K562 (cell line): ENCODE measurements around the gene ERN1. TPM values are rescaled to one million over a fixed set of nuclear protein-coding genes. Genes with fewer than 3 reads are reported as not detected.

ENCODE experiments used
- ATAC-seq: fragments of 200-7000 bp; cut with Tn5 transposase; 3 replicates; pipeline ENCODE4 v1.9.1; 2020; ENCODE audit warnings: moderate library complexity
- BruUV-seq: library from RNA; stranded (reverse); fragments of 400-500 nt; replicated peaks from 2 replicates; lab custom pipeline; 2021; lab: Mats Ljungman, UMichigan
- CTCF ChIA-PET: fragments of 300-600 bp; formaldehyde crosslinking; extraction: SDS; loops from one replicate; lab custom pipeline; 2021; ENCODE audit warnings: low intra/inter-chr PET ratio; lab: Yijun Ruan, JAX
- POLR2A ChIA-PET: fragments of 300-600, 350-650 bp; sonication (Branson Sonifier 250); formaldehyde crosslinking; extraction: SDS; loops from one replicate; lab custom pipeline; 2021; ENCODE audit warnings: antibody characterized with exemption, inconsistent platforms; lab: Yijun Ruan, JAX
- DNase-seq, 4 experiments: peaks; one replicate each; pipeline versions ENCODE4 v3.0.0 to v3.0.0-alpha.2; 2011 to 2018; ENCODE audit warnings: low spot score in 3 of 4, mixed read lengths in 3 of 4; ENCODE audit errors: extremely low read depth in 1 of 4
- FAIRE-seq: peaks from 2 replicates; lab custom pipeline; 2011; peaks lifted over from hg19 to GRCh38; lab: Jason Lieb, UNC
- H2AFZ ChIP-seq: 2 replicates; pipeline ENCODE4 v1.6.0; 2011; ENCODE audit warnings: low read depth, low read length, control low read depth, inconsistent platforms
- H3K27ac ChIP-seq: fragments of 200-600 bp; 3 replicates; pipeline ENCODE4 v1.8.0; 2011; ENCODE audit warnings: low read depth, mild to moderate bottlenecking, control low read depth, inconsistent platforms, low read length, moderate library complexity, mixed read lengths; ENCODE audit errors: extremely low read depth
- H3K27me3 ChIP-seq, 2 experiments: fragments of 300-600 bp in 1 of 2; 2 replicates in 1 of 2; 3 replicates in 1 of 2; pipeline versions ENCODE4 v1.6.0 to v1.8.0; 2011; ENCODE audit warnings: inconsistent platforms in 2 of 2, low read length in 2 of 2, mild to moderate bottlenecking in 1 of 2, mixed read lengths in 1 of 2, moderate library complexity in 1 of 2; ENCODE audit not compliant: control insufficient read depth in 2 of 2, insufficient read depth in 2 of 2
- H3K36me3 ChIP-seq: fragments of 300-600 bp; 3 replicates; pipeline ENCODE4 v1.8.0; 2011; ENCODE audit warnings: mild to moderate bottlenecking, low read length, inconsistent platforms; ENCODE audit not compliant: control insufficient read depth, insufficient read depth
- H3K4me1 ChIP-seq, 2 experiments: fragments of 200-600 bp in 1 of 2; replicated peaks in 1 of 2; 2 replicates in 1 of 2; 3 replicates in 1 of 2; pipeline versions ENCODE4 v1.5.1 to v1.8.0; 2011; ENCODE audit warnings: inconsistent platforms in 2 of 2, low read length in 2 of 2, mild to moderate bottlenecking in 1 of 2, mixed read lengths in 1 of 2, moderate library complexity in 1 of 2; ENCODE audit not compliant: control insufficient read depth in 2 of 2, insufficient read depth in 2 of 2
- H3K4me2 ChIP-seq: 2 replicates; pipeline ENCODE4 v1.6.1; 2011; ENCODE audit warnings: low read length, control low read depth, inconsistent platforms, mixed read lengths; ENCODE audit not compliant: insufficient read depth
- H3K4me3 ChIP-seq: fragments of 200-600 bp; sonication (generic), shearing (Covaris generic); 2 replicates; pipeline ENCODE4 v1.5.1; 2016; ENCODE audit warnings: control low read depth, inconsistent platforms
- H3K79me2 ChIP-seq: fragments of 200-600 bp; 3 replicates; pipeline ENCODE4 v1.8.0; 2011; ENCODE audit warnings: low read length, inconsistent platforms; ENCODE audit not compliant: control insufficient read depth, insufficient read depth
- H3K9ac ChIP-seq, 2 experiments: 2 replicates each; pipeline versions ENCODE4 v1.6.0 to v1.6.1; 2011; ENCODE audit warnings: low read depth in 2 of 2, low read length in 2 of 2, control low read depth in 1 of 2, inconsistent platforms in 1 of 2, mild to moderate bottlenecking in 1 of 2, mixed read lengths in 1 of 2; ENCODE audit not compliant: insufficient read depth in 1 of 2
- H3K9me1 ChIP-seq: one replicate; pipeline ENCODE4 v1.6.0; 2011; ENCODE audit warnings: inconsistent platforms, mild to moderate bottlenecking, low read length, moderate library complexity; ENCODE audit not compliant: control insufficient read depth, insufficient read depth
- H3K9me3 ChIP-seq: replicated peaks from 2 replicates; pipeline ENCODE4 v1.5.1; 2011; ENCODE audit warnings: low read depth, low read length, inconsistent platforms; ENCODE audit not compliant: control insufficient read depth, insufficient read depth
- H4K20me1 ChIP-seq: replicated peaks from 2 replicates; pipeline ENCODE4 v1.6.1; 2011; ENCODE audit warnings: low read length, inconsistent platforms, mixed read lengths; ENCODE audit not compliant: control insufficient read depth, insufficient read depth
- CEBPB ChIP-seq: fragments of 450-650 bp; IDR thresholded peaks from 2 replicates; pipeline ENCODE4 v1.6.1; 2016; ENCODE audit warnings: missing genetic modification characterization, missing compliant biosample characterization
- CREBBP ChIP-seq: IDR thresholded peaks from one replicate; pipeline ENCODE4 v1.6.1; 2012; ENCODE audit warnings: low read depth, mild to moderate bottlenecking, control low read depth, inconsistent platforms, low read length
- MXI1 ChIP-seq: IDR thresholded peaks from 2 replicates; pipeline ENCODE4 v1.6.1; 2011; ENCODE audit warnings: low read depth, mild to moderate bottlenecking, improper control_type of control experiment, low read length
- NCOR1 ChIP-seq: fragments of 450-650 bp; IDR thresholded peaks from 2 replicates; pipeline ENCODE4 v1.6.1; 2016; ENCODE audit warnings: mild to moderate bottlenecking, moderate library complexity
- RB1 ChIP-seq: fragments of 450-650 bp; IDR thresholded peaks from 2 replicates; pipeline ENCODE4 v1.6.1; 2017; ENCODE audit warnings: low read depth, mild to moderate bottlenecking
- RHOXF2B ChIP-seq: fragments of 250-450 bp; sonication (Bioruptor Pico); conservative IDR thresholded peaks from 2 replicates; pipeline ENCODE4 v1.5.1; 2021
- TBL1XR1 ChIP-seq, 2 experiments: IDR thresholded peaks; 2 replicates each; pipeline ENCODE4 v1.6.1; 2012; ENCODE audit warnings: improper control_type of control experiment in 2 of 2, low read length in 2 of 2, mild to moderate bottlenecking in 1 of 2
- ZBTB43 ChIP-seq: sonication (generic); formaldehyde crosslinking; IDR thresholded peaks from 2 replicates; pipeline ENCODE4 v1.8.0; 2023; ENCODE audit warnings: mild to moderate bottlenecking, missing genetic modification reagents
- ZMIZ1 ChIP-seq, 2 experiments: fragments of 150-350 bp in 1 of 2; IDR thresholded peaks; 2 replicates each; pipeline ENCODE4 v1.6.1; 2012 to 2016; ENCODE audit warnings: low read depth in 2 of 2, low read length in 2 of 2, mild to moderate bottlenecking in 1 of 2, moderate library complexity in 1 of 2
- ZNF584 ChIP-seq: fragments of 200-800 bp; sonication (Bioruptor generic); IDR thresholded peaks from 2 replicates; pipeline ENCODE4 v1.6.1; 2016; ENCODE audit warnings: low read depth, mild to moderate bottlenecking, missing genetic modification characterization, missing compliant biosample characterization
- WGBS: fragments of 100-300 bp; shearing (Covaris generic); methylation state at CpG from one replicate; pipeline ENCODE4 v1.1.6; 2016; ENCODE audit warnings: low coverage, mixed read lengths; ENCODE audit not compliant: insufficient coverage; ENCODE audit errors: missing lambda C conversion rate; 5-methylcytosine and 5-hydroxymethylcytosine counted together
- in situ Hi-C: fragments of 300-500 bp; cut with MboI; formaldehyde crosslinking; loops from 4 replicates; pipeline ENCODE4 v1.15.0; 2018; ENCODE audit warnings: inconsistent platforms, mixed read lengths
- intact Hi-C: fragments of 100-400 bp; cut with micrococcal nuclease; formaldehyde crosslinking; loops from 2 replicates; pipeline ENCODE4 v1.14.2; 2022
- polyA plus RNA-seq, 8 experiments: library from polyadenylated mRNA; depleted of rRNA in 4 of 8; stranded (reverse) in 5 of 8; unstranded in 3 of 8; fragments of >200 nt; fragmentation: Nextera tagmentation in 2 of 8; fragmentation: Illumina TruSeq in 1 of 8; extraction: Ambion mirVana in 2 of 8; extraction: Trizol in 1 of 8; gene quantifications; 2 replicates each; pipeline versions ENCODE4 v1.2.1 to v1.2.3, GENCODE V29; 2011 to 2014; ENCODE audit warnings: inconsistent platforms in 1 of 8, missing spikeins in 1 of 8
- total RNA-seq, 7 experiments: library from RNA; depleted of rRNA in 6 of 7; stranded (reverse); fragments of >200 nt in 6 of 7; fragmentation: Illumina TruSeq in 2 of 7; extraction: Trizol in 2 of 7; gene quantifications; 2 replicates each; pipeline versions ENCODE4 v1.2.1 to v1.2.3, GENCODE V29; 2011 to 2021; ENCODE audit warnings: low replicate concordance in 1 of 7

The ERN1 gene
- total and polyA plus RNA-seq, 9 of the 15 experiments (the other 6 are each of a cell fraction or from before 2014, with no cell fraction given): 2.1 to 22.5 (median 7.3) TPM

- peak; percentile 16 for ATAC-seq
- Histone ChIP-seq H3K36me3 (peaks cover 60% of the 10 kb centered on the region), H3K27ac (peak overlapping the region; percentile 93), H3K27me3 (no peaks in the 10 kb centered on the region), H3K4me1 (peaks cover 9 to 18% of the 10 kb centered on the region in 2 experiments; a peak in 4 of 5 replicates), H3K4me2 (peak overlapping the region; percentile 87), H3K4me3 (peak overlapping the region; percentile 64), H4K20me1 (no peaks in the 10 kb centered on the region), H3K9ac (peak overlapping the region; percentile 82 to 94), H2AFZ (no peak overlapping the region), H3K9me3 (no peaks in the 10 kb centered on the region), H3K79me2 (peaks cover 25% of the 10 kb centered on the region), H3K9me1 (no peaks in the 10 kb centered on the region)
- in situ Hi-C loops: no loop called here
- FAIRE-seq: peak; percentile 44
- no TSS peak for BruUV-seq
- DNase-seq: peak in 2 of 4 experiments; percentile 28 to 45
- WGBS: 12% methylated on average over 15 of the region's 15 CpGs
- ChIA-PET CTCF (no interaction called here), POLR2A (interaction anchor here (0.5 to 4.4 kb wide), 6 partner anchors 15 to 191 kb away, joined by 3 to 35 read pairs (median 7); no protein-coding TSS in a partner anchor)
- intact Hi-C loops: loop anchor here (2.0 to 10.0 kb wide), 3 partner anchors 115 to 373 kb away; partner anchors contain the start of genes CCDC47, DDX42 and TEX2
- peak; percentile 99 for TF ChIP-seq CEBPB (tag)
- TF ChIP-seq RB1: peak; percentile 9; the same call in 1 of the 2 replicates
- 0 out of 4 replicates have a peak, but pooled peaks of 1 of the 2 experiments have one; percentile 69 for TF ChIP-seq TBL1XR1 (IDR thresholded peaks at IDR 0.05; ENCODE audit: low read length in 2 of 2)
- TF ChIP-seq ZMIZ1 (IDR thresholded peaks at IDR 0.05; ENCODE audit: low read depth in 2 of 2, low read length in 2 of 2): 0 out of 4 replicates have a peak, but pooled peaks of 1 of the 2 experiments have one; percentile 24
- TF ChIP-seq NCOR1: no peak; the same call in 1 of the 2 replicates
- TF ChIP-seq ZBTB43 (CRISPR knock-in tag): no peak
- no peak for TF ChIP-seq ZNF584
- no peak for TF ChIP-seq CREBBP
- peak; percentile 19; the same call in 1 of the 2 replicates for TF ChIP-seq MXI1
- 0 out of 2 replicates have a peak, but pooled peaks have one; percentile 31 for TF ChIP-seq RHOXF2B (CRISPR knock-in tag)
These were observed 17.4 kb upstream of the ERN1 start for GRCh38 chr17:64147110-64148016.
